ENCODE results near the gene KHDC4. TPM values are rescaled to one million over a fixed set of nuclear protein-coding genes. Genes with fewer than 3 reads are reported as not detected.

KHDC4 gene
- total RNA-seq, 1 donor from 2014 or later = 48.2 TPM

GRCh38 chr1:155900161-155900560 lies 34.1 kb downstream of the KHDC4 start:
- Histone ChIP-seq H3K9ac (ENCODE audit: low read length) (no peak overlapping the region), H3K36me3 (ENCODE audit: insufficient read depth, low read length) (peaks cover 51% of the 10 kb centered on the region), H2AFZ (ENCODE audit: low read depth, low read length) (no peak overlapping the region), H4K20me1 (ENCODE audit: insufficient read depth, low read length) (peaks cover 11% of the 10 kb centered on the region), H3K27me3 (ENCODE audit: insufficient read depth, low read length) (no peaks in the 10 kb centered on the region), H3K9me3 (ENCODE audit: insufficient read depth, low read depth, low read length) (no peaks in the 10 kb centered on the region), H3K4me3 (ENCODE audit: insufficient read depth, low read depth, low read length) (no peak overlapping the region), H3K79me2 (ENCODE audit: insufficient read depth, low read length) (no peaks in the 10 kb centered on the region), H3K4me1 (ENCODE audit: insufficient read depth, low read length) (no peaks in the 10 kb centered on the region), H3K4me2 (ENCODE audit: low read length) (no peak overlapping the region), H3K27ac (ENCODE audit: low read depth, low read length) (no peak overlapping the region)
- no peak for TF ChIP-seq EZH2 (IDR thresholded peaks at IDR 0.05; ENCODE audit: insufficient read depth, low read length)
- TF ChIP-seq, protein P1, sequence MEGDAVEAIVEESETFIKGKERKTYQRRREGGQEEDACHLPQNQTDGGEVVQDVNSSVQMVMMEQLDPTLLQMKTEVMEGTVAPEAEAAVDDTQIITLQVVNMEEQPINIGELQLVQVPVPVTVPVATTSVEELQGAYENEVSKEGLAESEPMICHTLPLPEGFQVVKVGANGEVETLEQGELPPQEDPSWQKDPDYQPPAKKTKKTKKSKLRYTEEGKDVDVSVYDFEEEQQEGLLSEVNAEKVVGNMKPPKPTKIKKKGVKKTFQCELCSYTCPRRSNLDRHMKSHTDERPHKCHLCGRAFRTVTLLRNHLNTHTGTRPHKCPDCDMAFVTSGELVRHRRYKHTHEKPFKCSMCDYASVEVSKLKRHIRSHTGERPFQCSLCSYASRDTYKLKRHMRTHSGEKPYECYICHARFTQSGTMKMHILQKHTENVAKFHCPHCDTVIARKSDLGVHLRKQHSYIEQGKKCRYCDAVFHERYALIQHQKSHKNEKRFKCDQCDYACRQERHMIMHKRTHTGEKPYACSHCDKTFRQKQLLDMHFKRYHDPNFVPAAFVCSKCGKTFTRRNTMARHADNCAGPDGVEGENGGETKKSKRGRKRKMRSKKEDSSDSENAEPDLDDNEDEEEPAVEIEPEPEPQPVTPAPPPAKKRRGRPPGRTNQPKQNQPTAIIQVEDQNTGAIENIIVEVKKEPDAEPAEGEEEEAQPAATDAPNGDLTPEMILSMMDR (IDR thresholded peaks at IDR 0.05; ENCODE audit: insufficient read depth, low read depth, low read length) = no peak
- Mint-ChIP-seq H3K36me3 (ENCODE audit: low read depth, unreplicated experiment) (peaks cover 20% of the 10 kb centered on the region), H3K27me3 (ENCODE audit: low read depth, unreplicated experiment) (no peaks in the 10 kb centered on the region), H3K4me1 (ENCODE audit: low read depth, unreplicated experiment) (no peaks in the 10 kb centered on the region), H3K4me3 (ENCODE audit: unreplicated experiment) (no peak overlapping the region), H3K27ac (ENCODE audit: unreplicated experiment) (no peak overlapping the region), H3K9me3 (ENCODE audit: unreplicated experiment) (no peaks in the 10 kb centered on the region)
- FAIRE-seq = no peak
- DNase-seq (ENCODE audit: low read depth) = no peak

DNA sequence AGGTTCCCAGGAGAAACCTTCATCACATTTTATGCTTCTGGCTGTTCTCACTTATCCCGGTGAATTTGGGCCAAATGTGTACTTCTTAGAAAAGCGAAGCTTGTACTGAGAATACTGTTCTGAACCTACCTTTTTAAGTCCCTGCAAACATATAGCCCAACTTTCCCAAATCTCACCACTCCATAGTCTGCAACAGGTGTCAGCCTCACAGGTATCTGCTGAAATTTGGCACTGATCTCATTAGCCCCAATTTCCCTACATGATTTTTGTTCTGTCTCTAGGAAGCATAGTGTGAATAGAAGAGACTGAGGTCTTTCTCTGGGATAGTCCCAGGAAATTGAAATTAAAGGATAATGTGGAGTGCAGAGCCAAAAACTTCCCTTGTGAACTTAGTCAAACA lies 34.5 kb downstream of the KHDC4 start:
- peaks cover 47% of the 10 kb centered on the region for H3K36me3 ChIP-seq (ENCODE audit: insufficient read depth, low read length)

DNA sequence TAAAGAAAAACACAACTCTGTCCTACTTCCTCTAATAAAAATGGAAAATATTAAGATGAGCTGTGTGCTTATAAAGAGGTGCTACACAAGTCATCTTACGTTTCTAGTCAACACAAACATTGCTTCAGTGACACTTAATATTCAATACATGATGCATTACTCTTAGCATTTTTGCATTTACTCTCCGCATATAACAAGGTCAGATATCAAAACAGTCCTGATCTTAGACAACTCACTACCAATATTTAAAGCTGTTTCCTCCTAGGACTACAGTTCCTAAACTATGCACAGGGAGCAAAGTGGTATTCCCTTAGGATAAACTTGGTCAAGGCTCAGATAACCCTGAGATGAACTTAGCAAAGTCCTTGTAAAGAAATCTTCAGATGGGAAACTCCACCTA lies 35.3 kb downstream of the KHDC4 start:
- Histone ChIP-seq H3K4me2 (ENCODE audit: low read length) (no peak overlapping the region), H3K4me1 (ENCODE audit: insufficient read depth, low read length) (peaks cover 3% of the 10 kb centered on the region), H3K9me3 (ENCODE audit: insufficient read depth, low read depth, low read length) (no peaks in the 10 kb centered on the region), H3K79me2 (ENCODE audit: insufficient read depth, low read length) (no peaks in the 10 kb centered on the region), H4K20me1 (ENCODE audit: insufficient read depth, low read length) (peaks cover 8% of the 10 kb centered on the region), H3K4me3 (ENCODE audit: insufficient read depth, low read depth, low read length) (no peak overlapping the region), H3K27ac (ENCODE audit: low read depth, low read length) (no peak overlapping the region), H3K36me3 (ENCODE audit: insufficient read depth, low read length) (peaks cover 39% of the 10 kb centered on the region), H2AFZ (ENCODE audit: low read depth, low read length) (no peak overlapping the region), H3K9ac (ENCODE audit: low read length) (no peak overlapping the region), H3K27me3 (ENCODE audit: insufficient read depth, low read length) (no peaks in the 10 kb centered on the region)
- Mint-ChIP-seq H3K4me3 (ENCODE audit: unreplicated experiment) (no peak overlapping the region), H3K36me3 (ENCODE audit: low read depth, unreplicated experiment) (peaks cover 11% of the 10 kb centered on the region), H3K27me3 (ENCODE audit: low read depth, unreplicated experiment) (no peaks in the 10 kb centered on the region), H3K9me3 (ENCODE audit: unreplicated experiment) (no peaks in the 10 kb centered on the region), H3K4me1 (ENCODE audit: low read depth, unreplicated experiment) (peaks cover 2% of the 10 kb centered on the region), H3K27ac (ENCODE audit: unreplicated experiment) (no peak overlapping the region)
- no peak for DNase-seq (ENCODE audit: low read depth)
- no peak for FAIRE-seq
- TF ChIP-seq, protein P1 (IDR thresholded peaks at IDR 0.05; ENCODE audit: insufficient read depth, low read depth, low read length) = no peak
- no peak for TF ChIP-seq EZH2 (IDR thresholded peaks at IDR 0.05; ENCODE audit: insufficient read depth, low read length)

More for the DNA sequence above, 34.5 kb downstream of the KHDC4 start:
- no peaks in the 10 kb centered on the region for H3K9me3 Mint-ChIP-seq (ENCODE audit: unreplicated experiment)
- no peak overlapping the region for H3K27ac ChIP-seq (ENCODE audit: low read depth, low read length)
- peaks cover 11% of the 10 kb centered on the region for H4K20me1 ChIP-seq (ENCODE audit: insufficient read depth, low read length)
- no peak for TF ChIP-seq EZH2 (IDR thresholded peaks at IDR 0.05; ENCODE audit: insufficient read depth, low read length)
- TF ChIP-seq, protein P1 (IDR thresholded peaks at IDR 0.05; ENCODE audit: insufficient read depth, low read depth, low read length) = no peak
- H3K27me3 Mint-ChIP-seq (ENCODE audit: low read depth, unreplicated experiment) = no peaks in the 10 kb centered on the region
- FAIRE-seq (no peak), DNase-seq (ENCODE audit: low read depth) (no peak)
- no peaks in the 10 kb centered on the region for H3K4me1 Mint-ChIP-seq (ENCODE audit: low read depth, unreplicated experiment)
- H3K27ac Mint-ChIP-seq (ENCODE audit: unreplicated experiment) = no peak overlapping the region
- H3K27me3 ChIP-seq (ENCODE audit: insufficient read depth, low read length) = no peaks in the 10 kb centered on the region
- no peak overlapping the region for H3K4me3 ChIP-seq (ENCODE audit: insufficient read depth, low read depth, low read length)
- no peak overlapping the region for H3K9ac ChIP-seq (ENCODE audit: low read length)
- H3K36me3 Mint-ChIP-seq (ENCODE audit: low read depth, unreplicated experiment) = peaks cover 18% of the 10 kb centered on the region
- H3K79me2 ChIP-seq (ENCODE audit: insufficient read depth, low read length) = no peaks in the 10 kb centered on the region
- no peak overlapping the region for H2AFZ ChIP-seq (ENCODE audit: low read depth, low read length)
- no peaks in the 10 kb centered on the region for H3K9me3 ChIP-seq (ENCODE audit: insufficient read depth, low read depth, low read length)
- H3K4me3 Mint-ChIP-seq (ENCODE audit: unreplicated experiment) = no peak overlapping the region
- H3K4me1 ChIP-seq (ENCODE audit: insufficient read depth, low read length) = no peaks in the 10 kb centered on the region
- no peak overlapping the region for H3K4me2 ChIP-seq (ENCODE audit: low read length)
